Natural killer cell (primary cell): ENCODE results near the gene PRR20D. TPM values are rescaled to one million over a fixed set of nuclear protein-coding genes. Genes with fewer than 3 reads are reported as not detected.
"Not testable (repeated sequence)": the region's sequence is repeated elsewhere in the genome, so short reads cannot be mapped to it uniquely, and the experiment has no call there.

Experiments used
- ATAC-seq, 3 donors: fragments of 150-1000 bp in 2 of 3; fragments of 200-7000 bp in 1 of 3; cut with Tn5 transposase; 1 replicate in 1 of 3; 2 replicates in 2 of 3; pipeline ENCODE4 v1.10.0; 2021; ENCODE audit warnings: mild to moderate bottlenecking in 2 of 3, moderate library complexity in 2 of 3
- DNase-seq, 2 donors: peaks; one replicate each; pipeline versions ENCODE4 v3.0.0 to v3.0.0-alpha.2; 2013 to 2021; ENCODE audit warnings: mixed read lengths in 1 of 2
- H3K27ac ChIP-seq: one replicate; pipeline ENCODE4 v1.5.1; 2013; ENCODE audit warnings: mild to moderate bottlenecking, low read length
- H3K27me3 ChIP-seq: one replicate; pipeline ENCODE4 v1.6.1; 2013; ENCODE audit warnings: low read length; ENCODE audit not compliant: control insufficient read depth, insufficient read depth
- H3K36me3 ChIP-seq: one replicate; pipeline ENCODE4 v1.6.1; 2013; ENCODE audit warnings: low read length; ENCODE audit not compliant: control insufficient read depth, insufficient read depth
- H3K4me1 ChIP-seq: one replicate; pipeline ENCODE4 v1.6.1; 2013; ENCODE audit warnings: low read length; ENCODE audit not compliant: control insufficient read depth, insufficient read depth
- H3K4me3 ChIP-seq: one replicate; pipeline ENCODE4 v1.5.1; 2013; ENCODE audit warnings: low read length
- H3K9me3 ChIP-seq: one replicate; pipeline ENCODE4 v1.6.1; 2013; ENCODE audit warnings: low read length; ENCODE audit not compliant: control insufficient read depth, insufficient read depth
- H3K27ac Mint-ChIP-seq, 2 donors: one replicate each; pipeline ENCODE4 v1.8.0; 2022; ENCODE audit warnings: mild to moderate bottlenecking in 2 of 2, mixed read lengths in 2 of 2, moderate library complexity in 1 of 2
- H3K27me3 Mint-ChIP-seq, 2 donors: one replicate each; pipeline ENCODE4 v1.8.0; 2022; ENCODE audit warnings: low read depth in 2 of 2, mixed read lengths in 2 of 2
- H3K36me3 Mint-ChIP-seq: one replicate; pipeline ENCODE4 v1.8.0; 2022; ENCODE audit warnings: mixed read lengths
- H3K4me1 Mint-ChIP-seq, 2 donors: one replicate each; pipeline ENCODE4 v1.8.0; 2022; ENCODE audit warnings: mixed read lengths in 2 of 2
- H3K4me3 Mint-ChIP-seq: one replicate; pipeline ENCODE4 v1.8.0; 2022; ENCODE audit warnings: mild to moderate bottlenecking, moderate library complexity, mixed read lengths
- H3K9me3 Mint-ChIP-seq, 2 donors: one replicate each; pipeline ENCODE4 v1.8.0; 2022; ENCODE audit warnings: mixed read lengths in 2 of 2
- WGBS: methylation state at CpG from one replicate; pipeline ENCODE4 v1.1.7; 2013; ENCODE audit warnings: missing lambda C conversion rate; ENCODE audit not compliant: insufficient coverage; 5-methylcytosine and 5-hydroxymethylcytosine counted together
- intact Hi-C: fragments of 100-400 bp; cut with micrococcal nuclease; formaldehyde crosslinking; loops from one replicate; pipeline ENCODE4 v1.14.2; 2022
- total RNA-seq, 4 donors: library from RNA; stranded (reverse); fragments of 120-200 nt in 1 of 4; gene quantifications; one replicate each; pipeline versions ENCODE4 v1.2.3 to v1.2.4, GENCODE V29; 2013 to 2022
- TF ChIP-seq, protein P1 (sequence below): fragments of 200-600 bp; IDR thresholded peaks from one replicate; pipeline ENCODE4 v1.8.0; 2022; ENCODE audit warnings: antibody characterized with exemption

The PRR20D gene
- not detected for total RNA-seq
- not detected for total RNA-seq (2013)

DNA sequence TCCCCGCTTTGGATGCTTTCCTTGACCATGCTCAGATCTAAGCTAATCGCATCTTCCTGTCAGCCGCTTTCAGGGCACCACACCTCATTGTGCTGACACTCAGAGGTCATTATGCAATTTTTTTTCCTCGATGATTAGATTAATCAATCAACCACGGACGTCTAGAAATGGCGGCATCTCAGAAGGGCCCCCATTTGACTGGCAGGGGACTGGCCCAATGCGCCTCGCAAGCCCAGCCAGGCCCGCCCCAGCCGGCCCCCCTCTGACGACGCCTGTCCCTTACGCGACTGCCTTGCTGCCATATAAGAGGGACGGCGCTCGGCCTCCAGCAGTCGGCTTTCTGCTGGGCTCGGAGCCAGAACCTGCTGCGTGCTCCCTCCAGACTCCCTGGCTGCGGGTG lies at the start of gene PRR20D:
Gene PRR20D, plus strand, starts transcription at position 301 of the 400 bp plus-strand sequence. CDS start 387 bp downstream, outside the sequence.
- H3K27me3 Mint-ChIP-seq, H3K4me1 Mint-ChIP-seq, H3K27ac Mint-ChIP-seq, H3K4me1 ChIP-seq, H3K27me3 ChIP-seq, H3K9me3 ChIP-seq, DNase-seq, H3K36me3 Mint-ChIP-seq, H3K4me3 ChIP-seq, ATAC-seq, intact Hi-C loops, H3K27ac ChIP-seq, H3K36me3 ChIP-seq, H3K4me3 Mint-ChIP-seq, H3K9me3 Mint-ChIP-seq: not testable (repeated sequence)
- no CpG with 5 or more reads among the region's 22 CpGs for WGBS

DNA sequence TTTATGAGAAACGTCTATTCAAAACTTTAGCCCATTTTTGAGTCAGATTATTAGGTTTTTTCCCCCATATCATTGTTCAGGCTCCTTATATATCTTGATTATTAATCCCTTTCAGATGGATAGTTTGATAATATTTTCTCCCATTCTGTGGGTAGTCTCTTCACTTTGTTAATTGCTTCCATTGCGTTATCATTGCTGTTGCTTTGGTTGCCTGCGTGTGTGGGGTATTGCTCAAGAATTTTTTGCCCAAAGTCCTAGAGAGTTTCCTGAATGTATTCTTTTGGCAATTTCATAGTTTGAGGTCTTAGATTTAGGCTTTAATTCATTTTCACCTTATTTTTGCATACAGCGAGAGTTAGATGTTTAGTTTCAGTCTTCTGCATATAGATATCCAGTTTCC lies 45.5 kb upstream of the PRR20D start:
- intact Hi-C loops = no loop called here
- no peak overlapping the region for H3K27ac ChIP-seq
- Mint-ChIP-seq H3K4me3 (no peak overlapping the region), H3K27ac (no peak overlapping the region), H3K36me3 (peaks cover 14% of the 10 kb centered on the region), H3K4me1 (no peaks in the 10 kb centered on the region), H3K9me3 (peaks cover 15 to 32% of the 10 kb centered on the region in 2 donors), H3K27me3 (no peaks in the 10 kb centered on the region)
- no peaks in the 10 kb centered on the region for H3K36me3 ChIP-seq
- no peak for DNase-seq
- no peak for ATAC-seq
- peaks cover 20% of the 10 kb centered on the region for H3K9me3 ChIP-seq
- H3K27me3 ChIP-seq = no peaks in the 10 kb centered on the region
- no peak overlapping the region for H3K4me3 ChIP-seq
- TF ChIP-seq, protein P1, sequence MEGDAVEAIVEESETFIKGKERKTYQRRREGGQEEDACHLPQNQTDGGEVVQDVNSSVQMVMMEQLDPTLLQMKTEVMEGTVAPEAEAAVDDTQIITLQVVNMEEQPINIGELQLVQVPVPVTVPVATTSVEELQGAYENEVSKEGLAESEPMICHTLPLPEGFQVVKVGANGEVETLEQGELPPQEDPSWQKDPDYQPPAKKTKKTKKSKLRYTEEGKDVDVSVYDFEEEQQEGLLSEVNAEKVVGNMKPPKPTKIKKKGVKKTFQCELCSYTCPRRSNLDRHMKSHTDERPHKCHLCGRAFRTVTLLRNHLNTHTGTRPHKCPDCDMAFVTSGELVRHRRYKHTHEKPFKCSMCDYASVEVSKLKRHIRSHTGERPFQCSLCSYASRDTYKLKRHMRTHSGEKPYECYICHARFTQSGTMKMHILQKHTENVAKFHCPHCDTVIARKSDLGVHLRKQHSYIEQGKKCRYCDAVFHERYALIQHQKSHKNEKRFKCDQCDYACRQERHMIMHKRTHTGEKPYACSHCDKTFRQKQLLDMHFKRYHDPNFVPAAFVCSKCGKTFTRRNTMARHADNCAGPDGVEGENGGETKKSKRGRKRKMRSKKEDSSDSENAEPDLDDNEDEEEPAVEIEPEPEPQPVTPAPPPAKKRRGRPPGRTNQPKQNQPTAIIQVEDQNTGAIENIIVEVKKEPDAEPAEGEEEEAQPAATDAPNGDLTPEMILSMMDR = no peak
- WGBS = 94% methylated on average over 2 of the region's 4 CpGs
- no peaks in the 10 kb centered on the region for H3K4me1 ChIP-seq

DNA sequence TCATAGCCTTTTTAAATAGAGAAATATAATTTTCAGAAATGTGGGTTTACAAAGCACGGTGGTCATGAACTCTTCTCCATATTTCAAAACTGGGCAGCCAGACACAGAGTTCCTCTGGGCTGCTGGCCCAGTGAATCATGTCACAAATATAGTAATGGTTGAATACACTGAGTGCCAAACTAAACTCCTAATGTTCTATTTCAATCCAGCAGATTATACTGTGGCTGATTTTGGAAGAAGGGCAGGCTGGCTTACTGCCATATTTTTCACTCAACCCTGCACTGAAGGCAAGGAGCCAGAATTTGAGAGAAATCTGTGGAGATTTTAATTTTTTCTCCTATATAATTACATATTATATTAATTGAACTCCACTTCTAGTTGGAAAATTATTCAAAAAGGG lies 36.8 kb upstream of the PRR20D start:
- Mint-ChIP-seq H3K9me3 (peaks cover 10 to 12% of the 10 kb centered on the region in 2 donors), H3K27me3 (no peaks in the 10 kb centered on the region), H3K4me3 (no peak overlapping the region), H3K27ac (no peak overlapping the region), H3K36me3 (no peaks in the 10 kb centered on the region), H3K4me1 (no peaks in the 10 kb centered on the region)
- DNase-seq (no peak), ATAC-seq (no peak)
- Histone ChIP-seq H3K27ac (no peak overlapping the region), H3K4me3 (no peak overlapping the region), H3K27me3 (no peaks in the 10 kb centered on the region), H3K4me1 (no peaks in the 10 kb centered on the region), H3K36me3 (no peaks in the 10 kb centered on the region), H3K9me3 (peaks cover 10% of the 10 kb centered on the region)
- 78% methylated on average over 1 of the region's 1 CpG for WGBS
- TF ChIP-seq, protein P1 = no peak
- intact Hi-C loops = no loop called here

DNA sequence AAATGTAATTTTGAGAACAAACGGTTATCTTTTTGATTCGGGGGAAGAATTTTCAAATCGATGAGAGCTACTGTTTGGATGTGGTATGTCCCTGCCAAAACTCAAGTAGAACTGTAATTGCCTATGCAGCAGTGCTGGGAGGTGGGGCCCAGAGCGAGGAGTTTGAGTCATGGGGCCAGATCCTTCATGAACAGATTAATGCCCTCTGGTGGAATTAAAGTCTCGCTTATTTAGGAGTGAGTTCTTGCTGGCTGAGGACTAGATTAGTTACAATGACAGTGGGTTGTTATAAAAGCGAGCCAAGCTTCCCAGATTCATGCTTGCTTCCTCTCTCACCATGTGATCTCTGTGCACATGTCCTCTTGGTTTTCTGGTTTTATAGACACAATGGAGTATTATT lies 31.5 kb upstream of the PRR20D start:
- Mint-ChIP-seq H3K4me3 (no peak overlapping the region), H3K27me3 (no peaks in the 10 kb centered on the region), H3K4me1 (no peaks in the 10 kb centered on the region), H3K27ac (no peak overlapping the region), H3K9me3 (peaks cover 12 to 13% of the 10 kb centered on the region in 2 donors), H3K36me3 (no peaks in the 10 kb centered on the region)
- no peak overlapping the region for H3K27ac ChIP-seq
- TF ChIP-seq, protein P1 = no peak
- no peak overlapping the region for H3K4me3 ChIP-seq
- H3K36me3 ChIP-seq = no peaks in the 10 kb centered on the region
- no peaks in the 10 kb centered on the region for H3K4me1 ChIP-seq
- H3K27me3 ChIP-seq = no peaks in the 10 kb centered on the region
- intact Hi-C loops = no loop called here
- no peaks in the 10 kb centered on the region for H3K9me3 ChIP-seq
- WGBS = 81% methylated on average over 6 of the region's 6 CpGs
- DNase-seq = no peak
- ATAC-seq = no peak
